OCI-LY7 (cell line): ENCODE measurements around the gene FOLR1. TPM values are rescaled to one million over a fixed set of nuclear protein-coding genes. Genes with fewer than 3 reads are reported as not detected.

Experiments
- BruUV-seq: library from RNA; stranded (reverse); fragments of 400-500 nt; replicated peaks from 2 replicates; lab custom pipeline; 2021; lab: Mats Ljungman, UMichigan
- CTCF ChIA-PET: fragments of 300-600 bp; sonication (Branson Sonifier 250); formaldehyde crosslinking; loops from one replicate; lab custom pipeline; 2022; ENCODE audit warnings: antibody characterized with exemption; ENCODE audit not compliant: unreplicated experiment; lab: Charles Lee
- POLR2A ChIA-PET: fragments of 300-600 bp; sonication (Branson Sonifier 250); formaldehyde crosslinking; loops from one replicate; lab custom pipeline; 2022; ENCODE audit warnings: antibody characterized with exemption; lab: Charles Lee
- DNase-seq: peaks from one replicate; pipeline ENCODE4 v3.0.0-alpha.2; 2015; ENCODE audit warnings: low spot score
- H2AFZ ChIP-seq: fragments of 200-600 bp; sonication (generic), shearing (Covaris generic); 2 replicates; pipeline ENCODE4 v1.6.1; 2014; ENCODE audit warnings: mild to moderate bottlenecking, antibody characterized with exemption, low read length, moderate library complexity
- H3K27ac ChIP-seq: fragments of 200-600 bp; sonication (generic); 2 replicates; pipeline ENCODE4 v1.5.1; 2014; ENCODE audit warnings: mixed run types, low read depth, mild to moderate bottlenecking, moderate library complexity, low read length, inconsistent platforms; ENCODE audit not compliant: poor library complexity, severe bottlenecking
- H3K36me3 ChIP-seq: fragments of 200-600 bp; sonication (generic); 2 replicates; pipeline ENCODE4 v1.6.1; 2014; ENCODE audit warnings: mild to moderate bottlenecking, antibody characterized with exemption, low read length, moderate library complexity, mixed read lengths; ENCODE audit not compliant: insufficient read depth
- H3K4me1 ChIP-seq: fragments of 200-600 bp; sonication (generic); 2 replicates; pipeline ENCODE4 v1.5.1; 2014; ENCODE audit warnings: mild to moderate bottlenecking, low read length; ENCODE audit not compliant: insufficient read depth, poor library complexity, severe bottlenecking
- H3K4me2 ChIP-seq: fragments of 200-600 bp; sonication (generic); 2 replicates; pipeline ENCODE4 v1.6.1; 2014; ENCODE audit warnings: mild to moderate bottlenecking, low read length
- H3K4me3 ChIP-seq: fragments of 200-600 bp; sonication (generic); 2 replicates; pipeline ENCODE4 v1.5.1; 2014; ENCODE audit warnings: mild to moderate bottlenecking, low read depth, low read length; ENCODE audit not compliant: poor library complexity, severe bottlenecking
- H3K79me2 ChIP-seq: fragments of 200-600 bp; sonication (generic); 2 replicates; pipeline ENCODE4 v1.6.1; 2016; ENCODE audit warnings: low read depth, mild to moderate bottlenecking, low read length, moderate library complexity, mixed read lengths; ENCODE audit not compliant: insufficient read depth
- H3K9me2 ChIP-seq: fragments of 200-600 bp; sonication (generic); 2 replicates; pipeline ENCODE4 v1.6.1; 2016; ENCODE audit warnings: mild to moderate bottlenecking, low read length, mixed read lengths; ENCODE audit not compliant: insufficient read depth
- H3K9me3 ChIP-seq: fragments of 200-600 bp; sonication (generic); 2 replicates; pipeline ENCODE4 v1.6.1; 2014; ENCODE audit warnings: mild to moderate bottlenecking, mixed run types, low read length, mixed read lengths
- H4K20me1 ChIP-seq: fragments of 200-600 bp; sonication (generic); 2 replicates; pipeline ENCODE4 v1.6.1; 2014; ENCODE audit warnings: mild to moderate bottlenecking, antibody characterized with exemption, low read length, moderate library complexity, mixed read lengths; ENCODE audit not compliant: insufficient read depth
- EZH2phosphoT487 ChIP-seq: fragments of 200-600 bp; sonication (generic); IDR thresholded peaks from 2 replicates; pipeline ENCODE4 v1.6.1; 2018; ENCODE audit warnings: low read depth, borderline replicate concordance, mild to moderate bottlenecking, mixed run types, antibody characterized with exemption, low read length, moderate library complexity, mixed read lengths
- intact Hi-C: fragments of 100-400 bp; cut with micrococcal nuclease; formaldehyde crosslinking; loops from one replicate; pipeline ENCODE4 v1.10.0; 2022; ENCODE audit not compliant: unreplicated experiment
- total RNA-seq, 2 experiments: library from RNA; depleted of rRNA in 1 of 2; stranded (reverse); fragments of >200 nt in 1 of 2; shearing (Covaris generic) in 1 of 2; gene quantifications; 2 replicates each; pipeline ENCODE4 v1.2.3, GENCODE V29; 2014 to 2022
- TF ChIP-seq, protein P1 (sequence below): fragments of 200-600 bp; sonication (generic); conservative IDR thresholded peaks from 2 replicates; pipeline ENCODE4 v1.5.1; 2014; ENCODE audit warnings: mild to moderate bottlenecking, antibody characterized with exemption, low read length, moderate library complexity, mixed read lengths

Gene FOLR1
- total RNA-seq, 2 experiments from 2014 or later: not detected

GRCh38 chr11:72224564-72225410 is 32.8 kb downstream of the FOLR1 start, which contains the start of gene INPPL1:
Gene INPPL1, plus strand, starts transcription at chr11:72224767. Its CDS starts 218 bp downstream, at chr11:72224985.
- POLR2A ChIA-PET: interaction anchor here (0.6 to 0.7 kb wide), 2 partner anchors 489 to 777 kb away, joined by 3 to 4 read pairs; partner anchors contain the start of gene DHCR7
- H3K36me3 ChIP-seq: peaks cover 34% of the 10 kb centered on the region
- BruUV-seq: no TSS peak

GRCh38 chr11:72225411-72225951 is 33.5 kb downstream of the FOLR1 start:
- BruUV-seq: no TSS peak
- ChIA-PET CTCF (no interaction called here), POLR2A (interaction anchor here (0.6 to 1.3 kb wide), 2 partner anchors 10 to 488 kb away, joined by 3 read pairs; no protein-coding TSS in a partner anchor)
- intact Hi-C loops: no loop called here
- TF ChIP-seq, protein P1, sequence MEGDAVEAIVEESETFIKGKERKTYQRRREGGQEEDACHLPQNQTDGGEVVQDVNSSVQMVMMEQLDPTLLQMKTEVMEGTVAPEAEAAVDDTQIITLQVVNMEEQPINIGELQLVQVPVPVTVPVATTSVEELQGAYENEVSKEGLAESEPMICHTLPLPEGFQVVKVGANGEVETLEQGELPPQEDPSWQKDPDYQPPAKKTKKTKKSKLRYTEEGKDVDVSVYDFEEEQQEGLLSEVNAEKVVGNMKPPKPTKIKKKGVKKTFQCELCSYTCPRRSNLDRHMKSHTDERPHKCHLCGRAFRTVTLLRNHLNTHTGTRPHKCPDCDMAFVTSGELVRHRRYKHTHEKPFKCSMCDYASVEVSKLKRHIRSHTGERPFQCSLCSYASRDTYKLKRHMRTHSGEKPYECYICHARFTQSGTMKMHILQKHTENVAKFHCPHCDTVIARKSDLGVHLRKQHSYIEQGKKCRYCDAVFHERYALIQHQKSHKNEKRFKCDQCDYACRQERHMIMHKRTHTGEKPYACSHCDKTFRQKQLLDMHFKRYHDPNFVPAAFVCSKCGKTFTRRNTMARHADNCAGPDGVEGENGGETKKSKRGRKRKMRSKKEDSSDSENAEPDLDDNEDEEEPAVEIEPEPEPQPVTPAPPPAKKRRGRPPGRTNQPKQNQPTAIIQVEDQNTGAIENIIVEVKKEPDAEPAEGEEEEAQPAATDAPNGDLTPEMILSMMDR: no peak
- no peak for TF ChIP-seq EZH2phosphoT487
- Histone ChIP-seq H3K9me2 (no peaks in the 10 kb centered on the region), H3K27ac (peak overlapping the region; percentile 91), H3K4me2 (peak overlapping the region; percentile 97), H3K79me2 (peaks cover 26% of the 10 kb centered on the region; the same call in 1 of the 2 replicates), H3K9me3 (no peaks in the 10 kb centered on the region), H3K4me3 (peak overlapping the region; percentile 77), H2AFZ (peak overlapping the region; percentile 16; the same call in 1 of the 2 replicates), H4K20me1 (no peaks in the 10 kb centered on the region), H3K4me1 (peaks cover 47% of the 10 kb centered on the region), H3K36me3 (peaks cover 41% of the 10 kb centered on the region)
- DNase-seq: peak; percentile 43

More at GRCh38 chr11:72224564-72225410, 32.8 kb downstream of the FOLR1 start, which contains the start of gene INPPL1:
- H3K9me3 ChIP-seq: no peaks in the 10 kb centered on the region
- peaks cover 26% of the 10 kb centered on the region; the same call in 1 of the 2 replicates for H3K79me2 ChIP-seq
- H3K9me2 ChIP-seq: no peaks in the 10 kb centered on the region
- peak; percentile 58 for DNase-seq
- TF ChIP-seq, protein P1: no peak
- no peak for TF ChIP-seq EZH2phosphoT487
- H2AFZ ChIP-seq: peak within 1 kb of the TSS; percentile 34; the same call in 1 of the 2 replicates
- CTCF ChIA-PET: interaction anchor here (0.6 kb wide), 1 partner anchor 12 kb away, joined by 3 read pairs; no protein-coding TSS in a partner anchor
- peaks cover 49% of the 10 kb centered on the region for H3K4me1 ChIP-seq
- intact Hi-C loops: loop anchor here (1.0 to 5.0 kb wide), 4 partner anchors 14 to 928 kb away; partner anchors contain the start of gene CLPB
- H3K4me2 ChIP-seq: peak within 1 kb of the TSS; percentile 97
- H3K4me3 ChIP-seq: peak within 1 kb of the TSS; percentile 77
- H3K27ac ChIP-seq: peak within 1 kb of the TSS; percentile 91
- no peaks in the 10 kb centered on the region for H4K20me1 ChIP-seq
